ENCODE results near the gene KIF18B. TPM values are rescaled to one million over a fixed set of nuclear protein-coding genes. Genes with fewer than 3 reads are reported as not detected.
A peak's percentile ranks its signal among the peaks of the same experiment; 100 is the strongest.

The KIF18B gene
- total RNA-seq, 1 donor from 2014 or later = 3.9 TPM

GRCh38 chr17:44940317-44940716, 7.3 kb downstream of the KIF18B start:
- peaks cover 4% of the 10 kb centered on the region for H3K9me3 Mint-ChIP-seq (ENCODE audit: low read depth)

GRCh38 chr17:44935116-44935515, 12.5 kb downstream of the KIF18B start:
- DNase-seq (ENCODE audit: low spot score) = peak; percentile 88
- H3K27ac Mint-ChIP-seq (ENCODE audit: unreplicated experiment) = no peak overlapping the region
- no peaks in the 10 kb centered on the region for H3K36me3 Mint-ChIP-seq (ENCODE audit: low read depth)
- no peak for TF ChIP-seq CTCF (IDR thresholded peaks at IDR 0.05)
- no peaks in the 10 kb centered on the region for H3K27me3 Mint-ChIP-seq (ENCODE audit: low read depth)
- peaks cover 4% of the 10 kb centered on the region for H3K9me3 Mint-ChIP-seq (ENCODE audit: low read depth)
- H3K4me1 Mint-ChIP-seq (ENCODE audit: low read depth) = peaks cover 4% of the 10 kb centered on the region
- no peak overlapping the region for H3K4me3 Mint-ChIP-seq (ENCODE audit: unreplicated experiment)

More at GRCh38 chr17:44940317-44940716, 7.3 kb downstream of the KIF18B start:
- no peak overlapping the region for H3K4me3 Mint-ChIP-seq (ENCODE audit: unreplicated experiment)
- H3K36me3 Mint-ChIP-seq (ENCODE audit: low read depth) = no peaks in the 10 kb centered on the region
- H3K27me3 Mint-ChIP-seq (ENCODE audit: low read depth) = no peaks in the 10 kb centered on the region
- peak overlapping the region; percentile 56 for H3K27ac Mint-ChIP-seq (ENCODE audit: unreplicated experiment)
- peaks cover 24% of the 10 kb centered on the region for H3K4me1 Mint-ChIP-seq (ENCODE audit: low read depth)
- no peak for TF ChIP-seq CTCF (IDR thresholded peaks at IDR 0.05)
- no peak for DNase-seq (ENCODE audit: low spot score)

- no peaks in the 10 kb centered on the region for H3K36me3 Mint-ChIP-seq (ENCODE audit: low read depth)
- H3K4me1 Mint-ChIP-seq (ENCODE audit: low read depth) = peaks cover under 1% of the 10 kb centered on the region
- no peak for TF ChIP-seq CTCF (IDR thresholded peaks at IDR 0.05)
- H3K27me3 Mint-ChIP-seq (ENCODE audit: low read depth) = no peaks in the 10 kb centered on the region
- H3K9me3 Mint-ChIP-seq (ENCODE audit: low read depth) = peaks cover 4% of the 10 kb centered on the region
- peak; percentile 42 for DNase-seq (ENCODE audit: low spot score)
- no peak overlapping the region for H3K27ac Mint-ChIP-seq (ENCODE audit: unreplicated experiment)
- no peak overlapping the region for H3K4me3 Mint-ChIP-seq (ENCODE audit: unreplicated experiment)
These were observed 12.8 kb downstream of the KIF18B start for GRCh38 chr17:44934745-44935105.

- no peaks in the 10 kb centered on the region for H3K27me3 Mint-ChIP-seq (ENCODE audit: low read depth)
- peaks cover 4% of the 10 kb centered on the region for H3K9me3 Mint-ChIP-seq (ENCODE audit: low read depth)
- peak; percentile 84 for DNase-seq (ENCODE audit: low spot score)
- H3K4me1 Mint-ChIP-seq (ENCODE audit: low read depth) = no peaks in the 10 kb centered on the region
- H3K4me3 Mint-ChIP-seq (ENCODE audit: unreplicated experiment) = no peak overlapping the region
- H3K36me3 Mint-ChIP-seq (ENCODE audit: low read depth) = no peaks in the 10 kb centered on the region
- no peak overlapping the region for H3K27ac Mint-ChIP-seq (ENCODE audit: unreplicated experiment)
- TF ChIP-seq CTCF (IDR thresholded peaks at IDR 0.05) = no peak
These were observed 13.5 kb downstream of the KIF18B start for GRCh38 chr17:44933824-44934744.

- H3K9me3 Mint-ChIP-seq (ENCODE audit: low read depth) = no peaks in the 10 kb centered on the region
- no peaks in the 10 kb centered on the region for H3K27me3 Mint-ChIP-seq (ENCODE audit: low read depth)
- no peak for TF ChIP-seq CTCF (IDR thresholded peaks at IDR 0.05)
- DNase-seq (ENCODE audit: low spot score) = no peak
- no peak overlapping the region for H3K27ac Mint-ChIP-seq (ENCODE audit: unreplicated experiment)
- no peak overlapping the region for H3K4me3 Mint-ChIP-seq (ENCODE audit: unreplicated experiment)
- H3K36me3 Mint-ChIP-seq (ENCODE audit: low read depth) = no peaks in the 10 kb centered on the region
- H3K4me1 Mint-ChIP-seq (ENCODE audit: low read depth) = no peaks in the 10 kb centered on the region
These were observed 14.8 kb downstream of the KIF18B start for GRCh38 chr17:44932787-44933097.

Measured in chondrocyte (in vitro differentiated cells).